ENCODE data around the gene FNDC3B.
"Not testable (repeated sequence)": the region's sequence is repeated elsewhere in the genome, so short reads cannot be mapped to it uniquely, and the experiment has no call there.

Gene FNDC3B

DNA sequence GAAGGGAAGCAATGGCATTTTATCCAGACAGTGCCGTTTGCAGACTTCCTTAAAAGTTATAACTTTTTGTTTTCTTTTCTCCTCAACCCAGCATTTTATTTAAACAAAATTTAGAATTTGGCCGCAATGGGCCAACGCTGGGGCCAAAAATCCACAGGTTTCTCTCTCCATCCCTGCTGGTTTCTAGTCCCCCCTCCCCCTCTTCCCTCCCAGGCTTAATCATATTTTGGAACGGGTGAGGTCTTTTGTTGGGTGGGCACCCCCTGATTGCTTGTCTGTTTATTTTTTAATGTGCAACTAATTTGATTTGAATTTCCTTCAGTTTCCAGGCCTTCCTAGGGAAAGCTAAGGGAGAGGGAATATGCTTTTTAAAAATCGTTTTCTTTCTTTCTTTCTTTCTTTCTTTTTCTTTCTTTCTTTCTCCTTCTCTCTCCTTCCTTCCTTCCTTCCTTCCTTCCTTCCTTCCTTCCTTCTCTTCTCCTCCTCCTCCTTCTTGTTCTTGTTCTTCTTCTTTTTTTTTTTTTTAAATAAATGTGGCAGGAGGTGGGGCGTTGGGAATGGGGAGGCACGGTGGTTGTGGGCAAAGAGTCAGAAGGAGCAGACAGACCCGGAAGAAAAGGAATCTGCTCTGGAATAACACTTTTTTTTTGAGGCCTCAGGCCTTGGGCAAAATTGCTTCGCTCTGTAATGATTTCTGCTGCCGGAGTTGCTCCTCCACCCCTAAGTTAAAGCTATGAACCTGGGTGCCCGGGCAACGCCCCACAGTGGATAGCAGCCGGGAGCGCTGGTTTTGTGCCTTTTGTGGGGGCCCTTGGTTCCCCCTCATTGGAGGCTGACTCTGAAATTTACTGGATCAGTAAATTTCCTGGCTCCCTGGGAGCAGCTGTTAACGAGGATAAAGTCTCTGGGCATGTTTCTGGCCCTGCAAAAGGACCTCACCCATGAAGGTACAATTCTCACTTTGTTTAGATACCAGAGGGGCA, 1.9 kb downstream of the FNDC3B start:
- Mint-ChIP-seq H3K27me3 (peaks cover 2% of the 10 kb centered on the region), H3K4me3 (peak overlapping the region; percentile 77), H3K9me3 (no peaks in the 10 kb centered on the region), H3K36me3 (ENCODE audit: low read depth) (no peaks in the 10 kb centered on the region), H3K4me1 (peaks cover 43% of the 10 kb centered on the region), H3K27ac (peak overlapping the region; percentile 46)
- DNase-seq (no peak), ATAC-seq (no peak)

DNA sequence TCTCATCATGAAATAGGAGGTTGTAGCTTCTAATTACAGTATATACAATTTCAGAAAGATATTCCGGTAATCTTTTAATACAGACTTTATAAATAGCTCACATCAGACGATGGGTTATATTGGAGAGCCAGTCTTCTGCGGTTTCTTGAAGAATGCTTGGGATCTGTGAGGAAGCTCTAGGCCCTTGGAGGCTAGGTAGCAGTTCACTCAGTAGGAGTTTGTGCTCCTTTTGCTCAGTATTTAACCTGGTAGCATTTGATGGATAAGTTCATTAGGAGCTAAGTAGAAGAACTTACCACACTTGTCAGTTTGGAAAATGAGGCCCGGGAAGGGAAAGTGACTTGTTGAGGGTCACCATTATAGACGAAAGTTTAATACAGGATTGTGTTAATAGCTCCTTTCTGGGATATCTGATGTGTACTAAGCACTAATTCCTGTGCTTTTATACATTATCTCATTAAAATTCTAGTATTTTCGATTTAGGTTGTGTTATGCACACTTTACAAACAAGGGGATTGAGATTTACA, 2.8 kb downstream of the FNDC3B start:
- Mint-ChIP-seq H3K27me3 (peaks cover 2% of the 10 kb centered on the region), H3K4me3 (no peak overlapping the region), H3K27ac (no peak overlapping the region), H3K4me1 (peaks cover 50% of the 10 kb centered on the region), H3K9me3 (no peaks in the 10 kb centered on the region), H3K36me3 (ENCODE audit: low read depth) (no peaks in the 10 kb centered on the region)
- DNase-seq (no peak), ATAC-seq (no peak)

DNA sequence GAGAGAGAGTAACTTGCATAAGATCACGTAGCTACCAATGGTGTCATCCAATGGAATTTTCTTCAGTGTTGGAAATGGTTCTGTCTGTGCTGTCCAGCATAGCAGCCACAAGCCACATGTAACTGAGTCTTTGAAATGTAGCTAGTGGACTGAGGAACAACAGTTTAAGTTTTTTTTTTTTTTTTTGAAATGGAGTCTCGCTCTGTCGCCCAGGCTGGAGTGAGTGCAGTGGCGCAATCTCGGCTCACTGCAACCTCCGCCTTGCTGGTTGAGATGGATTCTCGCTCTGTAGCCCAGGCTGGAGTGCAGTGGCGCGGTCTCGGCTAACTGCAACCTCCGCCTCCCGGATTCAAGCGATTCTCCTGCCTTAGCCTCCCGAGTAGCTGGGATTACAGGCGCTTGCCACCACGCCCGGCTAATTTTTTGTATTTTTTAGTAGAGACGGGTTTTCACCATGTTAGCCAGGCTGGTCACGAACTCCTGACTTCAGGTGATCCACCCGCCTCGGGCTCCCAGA, 3.3 kb downstream of the FNDC3B start:
- not testable (repeated sequence) for H3K4me3 Mint-ChIP-seq; DNase-seq; ATAC-seq; H3K36me3 Mint-ChIP-seq (ENCODE audit: low read depth); H3K9me3 Mint-ChIP-seq; H3K27ac Mint-ChIP-seq; H3K27me3 Mint-ChIP-seq
- H3K4me1 Mint-ChIP-seq = peaks cover 49% of the 10 kb centered on the region

DNA sequence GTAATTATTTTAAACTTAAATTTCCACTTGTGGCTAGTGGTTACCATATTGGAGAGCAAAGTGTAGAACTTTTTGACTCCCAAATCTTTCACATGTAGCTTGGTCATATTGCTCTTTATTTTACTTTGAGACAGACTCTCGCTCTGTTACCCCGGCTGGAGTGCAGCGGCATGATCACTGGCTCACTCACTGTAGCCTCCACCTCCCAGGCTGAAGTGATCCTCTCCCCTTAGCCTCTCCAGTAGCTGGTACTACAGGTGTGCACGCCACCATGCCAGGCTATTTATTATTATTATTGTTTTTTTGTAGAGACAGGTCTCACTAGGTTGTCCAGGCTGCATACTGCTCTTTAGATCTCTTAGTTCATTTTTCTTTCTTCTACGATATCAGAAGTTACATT, 3.9 kb downstream of the FNDC3B start:
- peaks cover 3% of the 10 kb centered on the region for H3K36me3 Mint-ChIP-seq (ENCODE audit: low read depth)
- no peak overlapping the region for H3K27ac Mint-ChIP-seq
- no peaks in the 10 kb centered on the region for H3K9me3 Mint-ChIP-seq
- no peak for DNase-seq
- H3K4me1 Mint-ChIP-seq = peaks cover 47% of the 10 kb centered on the region
- no peaks in the 10 kb centered on the region for H3K27me3 Mint-ChIP-seq
- no peak for ATAC-seq
- H3K4me3 Mint-ChIP-seq = no peak overlapping the region

DNA sequence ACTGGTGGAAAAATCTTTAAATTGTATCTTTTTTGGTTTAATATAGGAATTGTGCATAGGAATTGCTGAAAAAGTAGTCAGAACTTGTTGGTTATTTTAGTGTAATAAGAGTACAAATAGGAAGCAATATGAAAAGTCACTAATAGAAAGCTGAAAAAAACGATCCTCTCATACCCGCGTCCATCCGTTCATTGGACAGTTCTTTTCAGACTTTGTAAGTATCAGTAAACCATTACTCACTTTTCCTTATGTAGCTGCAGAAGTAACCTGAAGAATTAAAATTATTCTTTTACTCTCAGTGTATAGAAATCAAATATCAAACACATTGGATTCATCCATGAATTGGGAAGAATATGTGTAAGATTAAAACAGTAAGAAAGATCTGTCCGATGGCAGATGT, 4.4 kb downstream of the FNDC3B start:
- ATAC-seq = no peak

DNA sequence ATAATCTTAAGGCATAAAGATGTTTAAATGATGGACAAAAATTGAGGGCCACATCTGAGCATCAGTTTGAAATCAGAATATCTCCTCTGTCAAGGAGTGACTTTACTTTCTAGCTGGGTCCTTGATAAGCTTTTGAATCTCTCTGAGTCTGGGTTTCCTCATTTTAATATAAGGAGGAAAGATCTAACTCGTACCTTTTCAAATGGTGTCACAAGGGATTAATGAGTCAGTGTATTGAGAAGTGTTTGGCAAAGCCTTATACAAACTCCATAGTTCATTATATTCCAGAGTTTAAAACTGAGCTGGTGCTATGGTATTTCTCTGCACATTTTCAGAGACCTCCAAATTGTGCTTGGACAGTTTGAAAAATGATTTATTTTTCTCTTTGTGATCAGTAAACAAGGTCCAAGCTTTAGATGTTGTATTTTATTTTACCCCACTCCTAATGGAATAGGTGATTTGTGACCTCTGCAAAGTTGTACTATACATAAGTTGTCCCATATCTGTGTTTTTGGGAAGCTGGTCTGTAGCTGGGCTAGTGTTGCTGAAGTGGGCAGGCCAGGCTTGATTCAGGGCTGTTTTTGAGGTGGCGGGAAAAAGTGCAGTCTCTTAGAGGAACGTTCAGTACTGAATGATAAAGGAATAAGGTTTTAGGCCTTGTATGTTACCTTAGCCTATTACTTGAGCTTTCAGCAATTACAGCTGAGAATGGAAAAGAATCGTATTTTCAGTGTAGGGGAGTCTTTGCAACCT, 5.6 kb downstream of the FNDC3B start:
- Mint-ChIP-seq H3K4me3 (no peak overlapping the region), H3K9me3 (no peaks in the 10 kb centered on the region), H3K36me3 (ENCODE audit: low read depth) (peaks cover 11% of the 10 kb centered on the region), H3K27ac (no peak overlapping the region), H3K27me3 (no peaks in the 10 kb centered on the region), H3K4me1 (peaks cover 42% of the 10 kb centered on the region)
- DNase-seq = no peak
- ATAC-seq = no peak

More for the DNA sequence above, 4.4 kb downstream of the FNDC3B start:
- Mint-ChIP-seq H3K36me3 (ENCODE audit: low read depth) (peaks cover 3% of the 10 kb centered on the region), H3K27me3 (no peaks in the 10 kb centered on the region), H3K4me3 (no peak overlapping the region), H3K27ac (no peak overlapping the region), H3K9me3 (no peaks in the 10 kb centered on the region), H3K4me1 (peaks cover 41% of the 10 kb centered on the region)
- DNase-seq = no peak

DNA sequence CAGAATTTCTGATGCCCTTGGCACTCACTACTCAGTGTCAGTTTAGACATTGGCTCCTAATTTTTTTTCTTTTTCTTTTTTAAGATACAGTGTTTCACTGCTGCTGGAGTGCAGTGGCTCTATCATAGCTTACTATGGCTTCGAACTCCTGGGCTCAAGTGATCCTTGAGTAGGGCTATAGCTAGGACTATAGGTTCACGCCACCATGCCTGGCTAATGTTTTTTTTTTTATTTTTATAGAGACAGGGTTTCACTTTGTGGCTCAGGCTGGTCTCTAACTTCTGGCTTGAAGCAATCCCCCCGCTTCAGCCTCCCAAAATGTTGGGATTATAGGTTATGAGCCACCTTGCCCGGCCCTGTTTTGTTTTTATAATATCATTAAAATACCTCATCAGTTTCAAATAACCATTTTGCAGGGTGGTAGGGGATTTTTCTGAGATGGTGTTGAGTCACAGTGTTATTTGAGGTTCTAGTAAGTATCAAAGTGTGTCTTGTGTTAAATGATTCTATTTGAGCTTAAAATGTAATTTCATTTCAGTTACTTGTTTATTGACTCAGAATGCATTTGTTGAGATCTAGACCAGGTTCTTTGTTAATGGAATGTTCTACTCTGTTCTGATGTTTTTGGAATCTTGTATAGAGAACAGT, 7.0 kb downstream of the FNDC3B start:
- Mint-ChIP-seq H3K4me1 (peaks cover 39% of the 10 kb centered on the region), H3K27me3 (no peaks in the 10 kb centered on the region), H3K27ac (no peak overlapping the region), H3K4me3 (no peak overlapping the region), H3K36me3 (ENCODE audit: low read depth) (peaks cover 20% of the 10 kb centered on the region), H3K9me3 (no peaks in the 10 kb centered on the region)
- no peak for DNase-seq
- ATAC-seq = peak; percentile 66

DNA sequence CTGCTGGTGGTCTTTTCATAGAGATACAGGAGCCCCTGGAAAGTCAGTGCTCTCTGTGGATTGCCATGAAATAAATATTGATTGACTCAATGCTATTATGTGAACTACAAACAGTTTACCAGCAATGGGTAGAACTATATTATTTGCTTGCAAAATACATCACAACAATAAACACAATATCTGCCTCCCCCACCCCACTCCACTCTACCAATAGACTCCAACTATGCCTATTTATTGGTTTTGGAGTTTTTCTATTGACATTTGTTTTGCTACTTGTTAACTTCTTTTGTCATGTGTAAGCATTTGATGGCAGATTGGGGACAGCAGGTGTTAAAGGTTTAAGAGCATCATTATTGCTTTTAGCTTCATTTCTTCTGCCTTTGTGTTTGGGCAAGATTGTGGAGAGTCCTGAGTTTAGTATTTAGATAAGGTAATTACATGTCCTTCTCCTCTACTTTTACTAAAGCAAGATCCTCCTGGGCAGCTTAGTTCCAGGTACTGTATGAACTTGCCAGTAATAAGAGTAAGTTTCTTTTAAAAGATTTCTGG, 8.3 kb downstream of the FNDC3B start:
- no peak for DNase-seq
- H3K36me3 Mint-ChIP-seq (ENCODE audit: low read depth) = peaks cover 26% of the 10 kb centered on the region
- H3K27ac Mint-ChIP-seq = no peak overlapping the region
- H3K27me3 Mint-ChIP-seq = no peaks in the 10 kb centered on the region
- no peaks in the 10 kb centered on the region for H3K9me3 Mint-ChIP-seq
- no peak for ATAC-seq
- H3K4me1 Mint-ChIP-seq = peaks cover 35% of the 10 kb centered on the region
- no peak overlapping the region for H3K4me3 Mint-ChIP-seq

DNA sequence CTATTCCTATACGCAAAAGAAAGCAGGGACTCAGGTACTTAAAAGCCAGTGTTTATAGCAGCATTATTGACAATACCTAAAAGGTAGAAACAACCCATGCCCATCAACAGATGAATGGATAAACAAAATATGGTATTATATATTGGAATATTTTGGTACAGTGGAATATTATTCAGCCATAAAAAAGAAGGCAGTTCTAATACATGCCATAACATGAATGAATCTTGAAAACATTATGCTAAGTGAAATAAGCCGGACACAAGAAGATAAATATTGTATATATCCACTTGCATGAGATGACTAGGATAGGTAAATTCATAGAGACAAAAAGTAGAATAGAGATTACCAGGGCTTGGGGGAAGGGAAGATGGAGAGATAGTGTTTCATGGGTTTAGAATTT, 9.2 kb downstream of the FNDC3B start:
- peaks cover 35% of the 10 kb centered on the region for H3K4me1 Mint-ChIP-seq
- DNase-seq = no peak
- no peak for ATAC-seq
- peaks cover 27% of the 10 kb centered on the region for H3K36me3 Mint-ChIP-seq (ENCODE audit: low read depth)
- H3K27ac Mint-ChIP-seq = no peak overlapping the region
- no peaks in the 10 kb centered on the region for H3K9me3 Mint-ChIP-seq
- no peak overlapping the region for H3K4me3 Mint-ChIP-seq
- H3K27me3 Mint-ChIP-seq = no peaks in the 10 kb centered on the region

DNA sequence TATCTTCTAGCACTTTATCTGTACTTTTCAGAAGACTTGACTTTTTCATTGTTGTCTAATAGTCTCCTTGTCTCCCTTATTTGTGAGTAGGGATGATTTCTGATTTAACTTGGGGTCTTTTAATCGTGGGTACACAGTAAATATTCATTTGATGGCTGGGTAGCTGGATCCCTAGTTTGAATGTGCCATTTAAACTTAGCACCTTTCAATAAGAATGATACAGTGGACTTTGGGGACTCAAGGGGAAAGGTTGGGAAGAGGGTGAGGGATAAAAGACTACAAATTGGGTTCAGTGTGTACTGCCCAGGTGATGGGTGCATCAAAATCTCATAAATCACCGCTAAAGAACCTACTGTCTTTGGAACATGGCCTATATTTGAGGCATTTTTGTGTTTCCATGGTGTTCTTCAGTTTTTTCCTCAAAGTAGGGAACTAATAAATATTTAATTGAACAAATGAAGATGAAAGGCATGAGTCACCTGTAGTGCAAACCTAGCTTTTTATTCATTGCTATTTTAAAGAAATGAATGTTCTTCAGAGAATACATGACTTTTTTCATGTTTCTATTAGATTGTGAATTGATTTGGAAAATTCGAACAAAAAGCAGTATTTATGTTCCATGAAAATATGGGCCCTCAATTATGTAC, 12.1 kb downstream of the FNDC3B start:
- peaks cover 29% of the 10 kb centered on the region for H3K36me3 Mint-ChIP-seq (ENCODE audit: low read depth)
- no peak overlapping the region for H3K27ac Mint-ChIP-seq
- peaks cover 28% of the 10 kb centered on the region for H3K4me1 Mint-ChIP-seq
- H3K4me3 Mint-ChIP-seq = no peak overlapping the region
- no peak for DNase-seq
- no peaks in the 10 kb centered on the region for H3K9me3 Mint-ChIP-seq
- no peaks in the 10 kb centered on the region for H3K27me3 Mint-ChIP-seq
- ATAC-seq = no peak

DNA sequence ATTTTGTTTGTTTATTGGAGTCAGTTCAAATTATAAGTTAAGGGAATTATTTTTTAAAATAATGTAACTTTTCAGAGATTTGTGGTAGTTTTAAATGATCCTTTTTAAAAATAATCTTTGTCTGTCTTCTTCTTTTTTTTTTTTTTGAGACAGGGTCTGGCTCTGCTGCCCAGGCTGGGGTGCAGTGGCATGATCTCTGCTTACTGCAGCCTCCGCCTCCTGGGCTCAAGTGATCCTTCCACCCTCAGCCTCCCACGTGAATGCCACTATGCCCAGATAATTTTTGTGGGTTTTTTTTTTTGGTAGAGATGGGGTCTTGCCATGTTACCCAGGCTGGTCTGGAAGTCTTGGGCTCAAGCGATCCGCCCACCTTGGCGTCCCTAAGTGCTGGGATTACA, 12.6 kb downstream of the FNDC3B start:
- H3K4me3 Mint-ChIP-seq = no peak overlapping the region

DNA sequence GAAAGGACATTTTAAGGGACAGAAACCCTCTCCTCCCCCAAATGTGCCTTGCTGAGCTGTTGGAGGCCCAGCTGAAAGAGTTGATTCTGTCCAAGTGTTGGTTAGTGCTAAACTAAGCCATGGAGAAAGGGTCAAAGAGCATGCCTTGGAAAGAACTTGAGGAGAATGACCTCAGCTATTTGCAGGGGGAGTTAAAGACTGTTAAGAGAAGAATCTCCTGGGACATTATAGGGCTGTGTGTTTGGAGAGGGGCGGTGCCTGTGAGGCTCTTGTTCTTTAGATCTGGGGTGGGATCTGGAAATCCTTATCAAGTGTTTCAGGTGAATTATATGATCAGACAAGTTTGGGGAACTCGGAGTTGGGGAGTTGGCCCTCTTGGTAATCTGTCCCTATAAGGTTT, 13.0 kb downstream of the FNDC3B start:
- no peak overlapping the region for H3K4me3 Mint-ChIP-seq
- peaks cover 29% of the 10 kb centered on the region for H3K36me3 Mint-ChIP-seq (ENCODE audit: low read depth)
- no peaks in the 10 kb centered on the region for H3K9me3 Mint-ChIP-seq
- H3K27ac Mint-ChIP-seq = no peak overlapping the region
- H3K27me3 Mint-ChIP-seq = no peaks in the 10 kb centered on the region
- ATAC-seq = no peak
- peaks cover 23% of the 10 kb centered on the region for H3K4me1 Mint-ChIP-seq
- DNase-seq = no peak

More for the DNA sequence above, 12.6 kb downstream of the FNDC3B start:
- Mint-ChIP-seq H3K36me3 (ENCODE audit: low read depth) (peaks cover 29% of the 10 kb centered on the region), H3K4me1 (peaks cover 24% of the 10 kb centered on the region), H3K27ac (no peak overlapping the region), H3K27me3 (no peaks in the 10 kb centered on the region), H3K9me3 (no peaks in the 10 kb centered on the region)
- no peak for DNase-seq
- no peak for ATAC-seq

DNA sequence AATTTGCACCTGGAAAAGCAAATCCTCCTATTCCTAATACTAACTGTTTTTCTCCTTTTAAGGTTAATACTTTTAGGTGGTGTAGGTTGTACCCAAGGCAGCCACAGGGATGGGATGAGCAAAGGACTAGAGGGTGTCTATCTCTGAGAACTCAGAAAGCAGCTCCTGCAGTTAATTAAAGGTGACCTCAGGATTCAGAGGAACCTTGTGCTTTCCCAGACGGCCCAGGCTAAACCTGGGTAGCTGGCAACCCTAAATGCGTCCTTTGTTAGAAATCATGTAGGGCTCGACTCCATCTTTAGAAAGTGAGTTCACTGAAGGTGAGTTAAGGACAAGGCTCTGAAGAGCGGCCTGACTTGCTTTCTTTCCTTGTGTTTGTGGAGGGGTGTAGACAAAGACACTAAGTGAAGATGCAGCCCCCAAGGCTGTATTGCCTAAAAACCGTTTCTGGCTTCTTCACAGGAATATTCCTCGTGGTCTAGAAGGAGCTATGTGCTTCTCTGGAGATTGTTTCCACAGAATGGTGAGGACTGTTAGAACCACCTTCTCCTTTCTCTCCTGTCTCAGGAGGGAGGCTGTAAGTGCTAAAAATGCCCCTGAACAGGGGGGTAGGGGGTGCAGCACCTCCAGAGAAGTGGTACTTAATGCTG, 14.9 kb downstream of the FNDC3B start:
- no peak overlapping the region for H3K4me3 Mint-ChIP-seq

More for the DNA sequence above, 14.9 kb downstream of the FNDC3B start:
- no peak overlapping the region for H3K27ac Mint-ChIP-seq
- ATAC-seq (no peak), DNase-seq (no peak)
- peaks cover 24% of the 10 kb centered on the region for H3K36me3 Mint-ChIP-seq (ENCODE audit: low read depth)
- H3K4me1 Mint-ChIP-seq = peaks cover 22% of the 10 kb centered on the region
- H3K27me3 Mint-ChIP-seq = no peaks in the 10 kb centered on the region
- no peaks in the 10 kb centered on the region for H3K9me3 Mint-ChIP-seq
